GM19468 (cell line): ENCODE results near the gene TYSND1.
"Not testable (repeated sequence)": the region's sequence is repeated elsewhere in the genome, so short reads cannot be mapped to it uniquely, and the experiment has no call there.

Experiments used
- ATAC-seq: cut with Tn5 transposase; IDR thresholded peaks from one replicate; pipeline ENCODE4 v1.9.1; 2021; ENCODE audit warnings: mild to moderate bottlenecking, moderate library complexity, moderate number of reproducible peaks; ENCODE audit not compliant: unreplicated experiment; ENCODE audit errors: extremely low read depth

Gene TYSND1

DNA sequence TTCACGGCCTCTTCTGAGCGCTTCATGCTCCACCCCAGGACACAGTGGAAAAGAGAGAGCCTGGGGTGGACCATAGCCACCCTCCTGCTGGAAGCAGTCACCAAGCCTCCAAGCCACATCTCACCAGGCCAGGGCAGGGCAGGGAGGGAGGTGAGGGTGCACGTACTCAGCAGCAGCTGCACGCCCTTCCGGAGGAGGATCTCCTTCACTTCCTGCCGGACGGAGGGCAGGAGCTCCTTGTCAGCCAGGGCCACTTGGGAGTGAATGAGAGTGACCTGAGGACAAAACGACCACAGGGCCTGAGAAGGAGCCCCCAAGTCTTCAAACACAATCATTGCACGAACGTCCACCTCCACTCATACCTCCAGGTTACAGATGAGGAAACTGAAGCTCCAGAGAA lies 28.9 kb downstream of the TYSND1 start:
- ATAC-seq, result no peak

DNA sequence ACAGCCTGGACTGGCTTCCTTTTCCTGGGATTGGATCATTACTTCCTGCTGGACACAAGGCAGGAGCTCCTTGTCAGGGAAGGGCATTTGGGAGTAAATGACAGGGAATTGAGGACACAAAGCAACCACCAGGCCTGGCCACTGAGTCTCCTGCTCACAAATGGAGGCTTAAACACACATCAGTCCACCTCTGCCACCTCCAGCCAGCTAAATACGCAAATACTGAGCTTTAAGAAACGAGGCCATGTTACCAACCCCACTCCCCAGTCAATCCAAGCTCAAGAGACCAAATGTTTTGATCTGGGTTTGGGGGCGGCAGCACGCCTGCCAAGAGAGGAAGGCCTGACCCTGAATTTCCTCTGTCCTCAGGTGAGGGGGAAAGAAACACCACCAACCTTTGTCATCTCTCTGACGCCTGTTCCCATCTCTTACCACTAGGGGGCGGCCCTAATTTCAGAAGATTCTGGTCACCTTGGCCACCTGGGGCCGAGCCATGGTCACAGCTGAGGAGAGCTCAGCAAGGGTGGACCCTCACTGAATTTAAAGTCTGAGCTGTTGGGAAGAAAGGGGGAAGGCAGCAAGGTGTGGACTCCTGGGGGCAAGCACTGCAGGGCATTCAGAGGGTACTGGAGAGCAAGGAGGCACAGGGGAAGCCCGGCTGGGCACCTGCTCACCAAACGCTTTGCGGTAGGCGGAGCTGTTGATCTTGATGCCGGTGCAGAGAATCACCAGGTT lies 30.4 kb downstream of the TYSND1 start:
- no peak for ATAC-seq

DNA sequence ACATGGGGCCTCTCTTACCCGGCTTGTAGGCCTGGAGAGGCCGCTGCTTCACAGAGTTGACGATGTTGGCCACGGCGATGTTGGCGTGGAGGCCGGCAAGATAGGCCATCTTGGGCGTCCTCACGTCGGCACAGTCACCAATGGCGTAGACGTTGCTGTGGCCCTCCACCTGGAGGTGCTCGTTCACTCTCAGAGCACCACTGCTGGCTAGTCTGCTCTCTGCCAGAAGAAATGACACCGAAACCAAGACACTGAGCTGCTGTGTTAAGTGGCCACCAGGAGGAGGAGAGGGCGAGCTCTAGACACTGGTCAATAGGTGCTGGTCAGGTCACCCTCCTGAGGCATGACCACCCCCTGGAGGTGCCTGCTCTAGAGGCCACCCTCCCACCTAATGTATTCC lies 31.6 kb downstream of the TYSND1 start:
- no peak for ATAC-seq

DNA sequence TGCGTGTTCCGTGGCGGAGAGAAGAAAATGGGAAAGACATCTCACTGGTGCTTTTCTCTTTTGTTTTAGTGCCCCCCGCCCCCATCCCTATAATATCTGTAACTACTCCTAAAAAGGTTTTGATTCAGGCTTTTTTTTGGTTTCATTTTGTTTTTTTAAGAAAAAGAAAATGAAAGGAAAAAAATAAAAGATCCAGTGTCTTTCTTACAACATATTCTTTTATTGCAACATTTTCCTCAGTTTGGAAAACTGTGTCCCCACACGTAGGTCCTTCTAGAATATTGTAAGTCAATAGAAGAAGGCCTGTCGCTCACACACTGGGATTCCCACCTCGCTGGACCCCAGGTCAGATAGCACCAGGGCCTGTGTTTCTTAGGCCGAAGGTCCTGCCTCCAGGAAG lies 34.4 kb downstream of the TYSND1 start:
- no peak for ATAC-seq

DNA sequence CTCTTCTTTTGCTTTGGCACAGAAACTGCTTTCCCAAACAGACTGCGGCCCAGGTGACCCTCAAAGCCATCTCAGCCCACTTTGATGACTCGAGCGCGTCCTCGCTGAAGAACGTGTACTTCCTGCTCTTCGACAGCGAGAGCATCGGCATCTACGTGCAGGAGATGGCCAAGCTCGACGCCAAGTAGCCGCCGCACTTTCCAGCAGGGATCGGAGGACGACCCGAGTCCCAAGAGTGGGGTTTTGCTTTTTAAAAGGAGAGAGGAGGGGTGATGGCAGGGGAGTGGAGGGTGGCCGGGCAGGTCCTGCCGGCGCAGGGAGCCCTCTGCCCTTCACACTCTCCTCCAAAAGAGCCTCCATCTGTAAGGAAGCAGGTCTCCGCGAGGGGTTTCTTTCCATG lies 35.0 kb downstream of the TYSND1 start:
- ATAC-seq, result no peak

DNA sequence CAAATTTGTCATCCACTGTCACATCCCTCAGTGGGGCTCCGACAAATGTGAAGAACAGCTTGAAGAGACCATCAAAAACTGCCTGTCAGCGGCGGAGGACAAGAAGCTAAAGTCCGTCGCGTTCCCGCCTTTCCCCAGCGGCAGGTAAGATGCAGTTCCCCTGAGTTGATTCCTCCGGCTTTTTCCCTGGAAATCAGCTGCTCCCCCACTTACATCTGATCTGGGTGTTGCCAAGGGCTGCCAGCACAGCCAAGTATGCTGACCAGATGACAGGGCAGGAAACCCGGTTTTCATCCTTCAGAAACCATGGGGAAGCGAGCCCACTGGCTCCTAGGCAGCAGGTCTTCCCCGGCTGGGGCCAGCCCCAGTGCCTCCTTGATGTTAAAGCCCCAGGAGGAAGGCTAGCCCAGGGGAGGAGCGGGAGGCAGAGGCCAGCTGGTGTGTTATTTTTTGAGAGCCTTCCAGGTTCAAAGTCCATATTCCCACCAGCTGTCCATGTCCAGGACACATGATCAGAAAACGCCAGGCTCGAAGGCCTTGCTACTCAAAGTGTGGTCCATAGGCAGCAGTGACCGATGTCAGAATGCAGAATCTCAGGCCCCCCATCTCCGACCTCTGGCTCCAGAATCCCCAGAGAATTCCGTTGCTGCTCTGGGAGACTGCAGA lies 37.3 kb downstream of the TYSND1 start:
- ATAC-seq, result no peak

DNA sequence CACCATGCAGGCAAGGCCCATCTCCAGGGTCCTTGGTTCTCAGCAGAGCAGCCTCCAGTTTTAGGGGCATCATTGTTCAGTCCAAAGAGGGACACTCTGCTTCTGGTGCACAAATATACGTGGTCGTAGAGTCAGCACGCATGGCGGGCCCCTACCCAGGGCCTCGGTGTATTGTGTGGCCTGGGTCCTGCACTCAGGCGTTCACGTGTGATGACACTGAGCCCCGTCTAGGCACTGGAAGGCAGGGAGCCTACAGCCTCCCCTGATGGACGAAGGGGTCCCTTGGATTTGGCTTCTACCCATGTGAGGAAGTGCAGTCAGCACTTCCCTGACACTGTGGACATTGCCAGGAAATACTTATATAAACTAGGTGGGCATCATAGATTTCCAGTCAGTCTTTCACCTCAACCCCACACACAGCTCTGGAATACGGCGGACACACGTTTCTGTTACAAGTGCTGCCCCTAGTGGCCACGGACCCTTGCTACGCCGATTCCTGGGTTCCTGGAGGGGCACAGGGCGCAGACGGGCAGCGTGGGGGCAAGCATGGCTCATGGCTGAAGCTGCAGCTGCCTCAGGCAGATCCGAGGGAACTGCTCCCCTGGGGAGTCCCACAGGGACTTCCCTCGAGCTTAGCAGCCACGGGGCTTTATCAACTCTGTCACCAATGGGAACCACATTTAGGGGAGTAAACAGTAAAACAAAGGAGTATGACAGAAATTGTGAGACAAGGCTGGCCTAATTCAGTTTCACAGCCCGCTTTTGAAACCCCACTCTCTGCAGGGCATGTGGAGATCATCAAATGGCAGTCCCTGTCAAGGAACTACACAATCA lies 39.3 kb downstream of the TYSND1 start:
- peak; percentile 19 for ATAC-seq

DNA sequence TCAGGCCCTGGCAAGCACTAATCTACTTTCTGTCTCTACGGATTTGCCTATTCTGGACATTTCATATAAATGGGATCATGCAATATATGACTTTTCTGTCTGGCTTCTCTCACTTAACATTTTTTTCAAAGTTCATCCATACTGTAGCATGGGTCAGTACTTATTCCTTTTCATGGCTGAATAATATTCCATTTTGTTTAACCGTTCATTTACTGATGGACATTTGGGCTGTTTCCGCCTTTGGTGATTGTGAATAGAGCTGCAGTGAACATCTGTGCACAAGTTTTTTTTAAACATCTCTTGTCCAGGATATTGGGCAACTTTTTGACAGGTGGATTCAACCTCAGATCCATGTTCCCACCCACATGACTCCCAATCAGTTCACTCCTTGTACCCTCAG lies 44.8 kb downstream of the TYSND1 start:
- ATAC-seq, result no peak

DNA sequence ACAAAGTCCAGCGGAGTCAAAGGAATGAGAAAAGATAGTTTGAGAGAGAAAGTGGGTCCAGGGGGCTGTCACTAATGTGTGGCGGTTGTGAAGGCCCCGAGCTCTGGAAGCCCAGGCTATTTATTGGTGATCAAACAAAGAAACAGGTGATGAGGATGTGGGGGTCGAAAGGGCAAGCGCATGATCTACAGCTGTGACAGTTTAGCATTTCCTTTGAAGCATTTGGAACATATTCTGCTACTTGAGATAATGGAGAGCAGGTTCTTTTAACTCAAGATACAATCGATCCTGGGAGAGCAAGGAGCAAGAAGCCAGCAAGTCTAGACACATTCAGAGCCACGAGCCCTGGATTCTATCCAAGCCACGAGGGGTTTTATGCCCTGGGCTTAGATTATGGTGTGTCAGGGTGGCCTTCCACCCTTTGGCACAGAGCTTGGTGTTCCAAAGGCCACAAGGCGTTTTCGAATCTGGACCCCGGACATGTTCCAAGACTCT lies 45.4 kb downstream of the TYSND1 start:
- ATAC-seq, result not testable (repeated sequence)

DNA sequence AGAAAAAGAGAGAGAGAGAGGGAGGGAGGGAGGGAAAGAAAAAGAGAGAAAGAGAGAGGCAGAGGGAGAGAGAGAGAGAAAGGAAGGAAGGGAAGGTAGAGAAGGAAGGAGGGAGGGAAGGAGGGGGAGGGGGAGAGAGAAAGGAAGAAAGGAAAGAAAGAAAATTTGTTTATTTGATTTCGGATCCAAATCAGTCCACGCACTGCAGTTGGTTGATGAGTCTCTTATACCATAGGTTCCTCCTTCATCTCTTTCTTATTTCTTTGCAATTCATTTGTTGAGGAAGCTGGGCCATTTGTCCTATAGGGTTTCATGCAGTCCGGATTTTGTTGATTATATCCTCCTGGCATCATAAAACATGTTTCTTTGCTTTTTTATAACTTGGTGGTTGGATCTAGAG lies 48.2 kb downstream of the TYSND1 start:
- ATAC-seq, result no peak

DNA sequence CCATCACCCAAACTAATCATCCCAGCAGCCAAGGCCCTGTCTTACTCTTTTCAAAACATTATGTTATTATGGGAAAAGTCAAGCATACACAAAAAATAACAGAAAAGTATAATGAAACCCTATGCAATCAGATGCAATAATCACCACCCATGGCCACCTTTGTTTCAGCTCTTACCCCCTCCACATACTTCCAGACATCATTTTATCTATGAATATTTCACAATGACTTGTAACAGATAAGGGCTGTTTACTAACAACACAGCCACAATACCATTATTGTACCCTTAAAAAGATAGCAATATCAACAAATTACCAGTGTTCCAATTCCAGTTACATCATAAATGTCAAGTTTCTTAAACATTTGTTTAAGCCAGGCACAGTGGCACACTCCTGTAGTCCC lies 49.0 kb downstream of the TYSND1 start:
- ATAC-seq, result no peak

DNA sequence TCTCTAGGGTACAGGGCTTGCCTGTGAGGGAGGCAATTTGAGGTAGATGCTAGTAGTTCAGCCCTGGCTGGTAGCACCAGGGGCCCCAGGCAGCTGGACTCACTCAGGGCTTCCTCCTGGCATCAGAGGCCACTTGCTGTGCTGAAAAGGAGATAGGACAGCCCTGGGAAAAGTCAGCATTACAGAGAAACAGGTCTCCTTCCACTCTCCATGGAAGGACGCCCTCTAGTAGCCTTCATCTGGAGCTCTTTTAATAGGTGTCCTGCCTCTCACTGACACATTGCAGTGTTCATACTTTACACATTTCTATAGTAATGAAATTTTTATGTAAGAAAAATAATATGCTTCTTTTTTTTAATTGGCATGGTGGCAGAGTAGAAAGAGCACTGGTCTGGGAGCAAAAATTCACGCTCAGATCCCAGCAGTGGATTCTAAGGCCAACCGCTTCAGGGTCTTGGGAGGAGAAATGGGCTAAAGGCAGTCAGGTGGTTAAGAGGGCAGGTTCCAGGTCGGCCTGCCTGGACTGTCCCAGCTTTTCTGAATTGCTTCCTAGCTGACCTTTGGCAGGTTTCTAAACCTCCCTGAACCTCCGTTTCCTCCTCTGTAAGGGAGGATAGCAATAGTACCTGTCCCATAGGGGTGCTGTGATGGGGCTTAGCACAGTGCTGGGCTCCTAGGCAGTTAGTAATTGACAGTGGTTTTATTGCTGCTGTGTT lies 49.6 kb downstream of the TYSND1 start:
- ATAC-seq, result no peak

DNA sequence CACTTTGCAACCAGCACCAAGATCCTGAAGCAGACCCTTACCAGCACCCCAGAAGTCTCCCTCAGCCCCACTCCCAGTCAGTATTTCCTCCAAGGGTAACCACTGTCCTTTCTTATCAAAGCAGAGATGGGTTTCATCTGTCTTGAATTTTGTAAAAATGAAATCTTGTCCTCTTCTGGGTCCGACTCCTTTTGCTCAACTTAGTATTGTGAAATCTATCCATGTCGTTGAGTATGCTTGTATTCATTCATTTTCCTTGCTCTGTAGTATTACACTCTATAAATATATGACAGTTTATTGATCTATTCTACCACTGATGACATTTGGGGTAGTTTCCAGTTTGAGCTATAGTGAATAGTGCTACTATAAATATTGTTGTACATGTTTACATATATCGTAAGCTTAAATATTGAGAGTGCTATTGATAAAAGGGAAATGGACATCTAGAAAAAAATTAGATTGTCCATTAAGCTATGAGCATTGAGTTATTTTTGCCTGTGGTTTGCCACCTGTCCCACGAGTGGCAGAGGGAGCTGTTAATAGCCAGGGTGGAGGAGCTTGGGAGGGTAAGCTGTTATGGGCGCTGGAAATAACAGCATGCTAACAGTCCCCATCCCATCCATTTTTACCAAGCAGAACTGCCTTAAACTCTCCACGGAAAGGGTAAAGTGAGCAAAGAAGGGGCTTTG lies 50.3 kb downstream of the TYSND1 start:
- no peak for ATAC-seq

DNA sequence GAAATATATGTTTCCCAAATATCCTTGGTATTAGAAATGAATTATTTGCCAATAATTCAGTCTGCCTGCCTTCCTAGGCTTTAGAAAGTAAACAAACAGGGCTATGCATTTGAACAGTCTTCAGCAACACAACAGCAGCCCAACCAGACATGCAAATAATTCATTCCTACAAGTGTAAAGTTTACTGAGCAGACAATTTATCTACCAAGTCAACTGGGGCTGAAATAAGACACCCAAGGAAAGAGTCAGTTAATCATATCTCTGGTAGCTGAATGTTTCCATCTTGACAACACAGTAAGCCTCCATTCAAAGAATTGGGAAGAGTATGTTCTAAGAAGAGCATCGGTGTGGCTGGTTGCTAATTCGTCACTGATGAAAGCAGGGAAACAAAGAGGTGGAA lies 52.2 kb downstream of the TYSND1 start:
- ATAC-seq, result no peak

DNA sequence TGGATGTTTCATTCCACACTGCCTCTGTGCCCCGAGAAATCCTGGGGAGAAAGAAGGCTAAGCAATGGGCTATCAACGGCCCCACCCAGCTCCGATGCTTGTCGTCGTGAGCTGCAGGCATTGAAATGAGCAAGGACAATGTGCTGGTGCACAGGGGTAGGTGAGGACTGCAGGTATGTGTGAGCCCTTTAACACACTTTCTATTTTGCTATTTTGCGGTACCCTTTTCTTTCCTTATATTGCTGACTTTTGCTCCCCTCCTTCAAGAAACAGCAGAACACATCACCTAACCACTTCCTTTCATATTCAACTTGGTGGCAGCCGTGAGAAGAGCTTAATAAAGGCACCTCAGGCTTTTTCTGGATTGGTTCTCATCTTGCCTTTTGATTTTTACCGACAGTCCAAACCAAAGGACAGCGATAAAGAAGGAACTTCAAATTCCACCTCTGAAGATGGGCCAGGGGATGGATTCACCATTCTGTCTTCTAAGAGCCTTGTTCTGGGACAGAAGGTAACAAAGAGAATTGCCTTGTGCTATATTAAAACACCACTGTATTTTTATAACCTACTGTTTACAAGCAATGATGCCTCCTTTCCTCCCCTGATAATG lies 53.1 kb downstream of the TYSND1 start:
- no peak for ATAC-seq

DNA sequence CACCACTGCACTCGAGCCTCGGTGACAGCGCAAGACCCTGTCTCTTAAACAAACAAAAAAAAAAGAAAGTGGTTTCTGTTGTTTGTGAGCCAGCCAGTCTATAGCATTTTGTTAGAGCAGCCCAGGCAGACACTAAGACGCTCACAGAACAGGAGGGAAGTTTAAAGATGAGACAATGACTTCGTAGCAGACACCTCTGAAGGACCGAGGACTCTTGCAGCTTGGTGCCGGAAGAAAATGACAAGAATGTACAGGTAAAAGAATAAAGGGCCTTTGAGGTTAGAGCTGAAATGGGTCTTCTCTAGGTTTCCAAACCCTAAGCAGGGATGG lies 54.1 kb downstream of the TYSND1 start:
- no peak for ATAC-seq

DNA sequence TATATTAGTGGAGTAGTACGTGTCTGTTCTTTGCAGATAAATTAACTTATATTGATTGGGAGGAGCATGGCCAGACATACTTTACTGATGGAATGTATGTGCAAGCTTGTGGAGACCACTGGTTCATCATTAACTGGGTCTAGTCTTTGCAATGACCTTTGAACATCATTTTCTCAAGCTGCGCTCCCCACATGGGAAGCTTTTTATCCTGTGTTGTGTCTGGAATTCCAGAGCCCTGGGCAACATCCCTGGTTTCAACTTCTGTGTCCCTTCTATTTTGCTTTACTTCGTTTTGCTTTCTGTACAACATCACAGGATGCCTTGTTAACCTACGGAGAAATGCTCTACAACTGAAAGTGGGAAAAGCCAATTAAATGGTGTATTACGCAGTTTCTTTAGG lies 55.5 kb downstream of the TYSND1 start:
- no peak for ATAC-seq

DNA sequence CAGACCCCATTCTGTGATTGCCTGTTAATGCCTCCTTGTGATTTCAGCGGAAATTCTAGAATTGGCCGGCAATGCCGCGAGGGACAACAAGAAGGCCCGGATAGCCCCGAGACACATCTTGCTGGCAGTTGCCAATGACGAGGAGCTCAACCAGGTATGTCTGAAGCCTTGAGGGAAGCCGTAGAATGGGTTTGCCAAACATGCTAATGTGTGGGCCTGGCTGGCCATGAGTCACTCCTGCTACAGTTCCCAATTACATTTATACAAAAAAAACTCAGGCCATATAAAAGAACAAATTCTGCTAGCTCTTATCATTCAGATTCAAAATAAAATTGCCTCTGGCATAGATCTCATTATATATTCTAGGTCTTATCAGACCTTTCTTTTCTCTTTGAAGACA lies 56.5 kb downstream of the TYSND1 start:
- ATAC-seq, result no peak

DNA sequence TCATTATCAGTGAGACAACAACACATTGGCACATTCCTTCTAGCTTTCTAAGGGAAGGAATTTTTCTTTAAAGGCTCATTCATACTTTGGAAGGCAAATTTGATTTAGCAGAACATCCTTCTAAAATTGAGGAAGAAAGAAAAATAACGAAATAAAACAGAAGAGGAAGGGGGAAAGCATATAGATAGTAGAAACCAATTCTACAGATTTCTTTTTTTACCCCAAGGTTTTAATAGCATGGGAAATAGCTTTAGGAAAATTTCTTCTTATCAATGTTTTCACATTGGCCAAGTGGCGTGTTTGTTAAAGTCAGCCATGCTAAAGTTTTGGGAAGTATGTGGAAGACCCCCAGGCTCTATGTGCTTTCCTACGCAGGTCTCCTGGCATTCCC lies 58.2 kb downstream of the TYSND1 start:
- no peak for ATAC-seq
